ENCODE results near the gene MBTPS1. TPM values are rescaled to one million over a fixed set of nuclear protein-coding genes. Genes with fewer than 3 reads are reported as not detected.

MBTPS1 gene
- polyA plus RNA-seq, 2 of the 4 experiments (the other 2 are of a cell fraction), result 50.3 to 88.4 TPM

DNA sequence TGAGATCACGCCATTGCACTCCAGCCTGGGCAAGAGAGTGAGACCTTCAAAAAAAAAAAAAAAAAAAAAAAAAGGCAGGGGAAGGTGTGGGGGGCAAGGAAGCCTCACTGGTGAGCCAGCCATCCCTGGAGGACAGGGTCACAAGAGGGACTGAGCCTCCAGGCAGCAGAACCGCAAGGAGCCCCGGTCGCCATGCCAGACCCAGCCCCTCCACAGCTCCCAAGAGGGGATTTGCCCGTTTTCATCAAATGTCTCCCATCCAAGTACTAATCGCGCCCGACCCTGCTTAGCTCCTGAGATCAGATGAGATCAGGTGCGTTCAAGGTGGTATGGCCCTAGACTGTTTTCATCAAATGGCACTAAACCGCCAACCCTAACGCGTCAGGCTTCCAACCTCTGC is 77.0 kb downstream of the MBTPS1 start (continued):
- no peak for TF ChIP-seq HDAC2 (IDR thresholded peaks at IDR 0.05)

DNA sequence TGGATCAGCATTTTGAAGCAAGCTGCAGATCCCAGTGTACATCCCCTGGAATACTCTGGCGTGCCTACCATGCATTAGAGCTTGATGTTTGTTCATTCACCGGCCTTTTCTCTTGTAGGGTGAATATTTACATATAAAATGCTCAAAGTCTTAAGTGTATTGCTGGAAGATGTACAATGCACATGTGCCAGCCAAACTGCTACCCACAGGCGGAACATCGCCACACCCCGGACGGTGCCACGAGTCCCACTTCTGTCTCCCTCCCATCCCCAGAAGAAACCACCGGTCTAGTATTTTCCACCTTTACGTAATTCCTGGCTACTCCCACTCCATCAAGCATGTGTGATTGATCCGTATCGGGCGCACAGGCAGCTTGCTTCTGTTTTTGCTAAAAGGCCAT is 78.3 kb downstream of the MBTPS1 start:
- no peak for FAIRE-seq
- Histone ChIP-seq H3K4me3 (no peak overlapping the region), H3K9me3 (no peaks in the 10 kb centered on the region; the same call in 2 of the 3 replicates), H3K4me1 (no peaks in the 10 kb centered on the region), H3K27ac (no peak overlapping the region), H3K4me2 (no peak overlapping the region)
- POLR2A ChIA-PET, result no interaction called here
- TF ChIP-seq, protein P1, sequence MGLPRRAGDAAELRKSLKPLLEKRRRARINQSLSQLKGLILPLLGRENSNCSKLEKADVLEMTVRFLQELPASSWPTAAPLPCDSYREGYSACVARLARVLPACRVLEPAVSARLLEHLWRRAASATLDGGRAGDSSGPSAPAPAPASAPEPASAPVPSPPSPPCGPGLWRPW (IDR thresholded peaks at IDR 0.05), result no peak
- TF ChIP-seq EHF (CRISPR knock-in tag; IDR thresholded peaks at IDR 0.05), result no peak
- TF ChIP-seq RAD21 (conservative IDR thresholded peaks at IDR 0.05 in 1 of 2, IDR thresholded peaks at IDR 0.05 in 1 of 2), result no peak
- no peak for TF ChIP-seq ZFP36 (IDR thresholded peaks at IDR 0.05; ENCODE audit: borderline replicate concordance, partially characterized antibody)
- TF ChIP-seq FOSB (CRISPR knock-in tag; IDR thresholded peaks at IDR 0.05), result no peak
- no peak for TF ChIP-seq RCOR1 (IDR thresholded peaks at IDR 0.05; ENCODE audit: low read depth, low read length)
- no peak for TF ChIP-seq HOXB13 (CRISPR knock-in tag; IDR thresholded peaks at IDR 0.05; ENCODE audit: low read depth)
- TF ChIP-seq HOXB5 (CRISPR knock-in tag; IDR thresholded peaks at IDR 0.05), result no peak
- TF ChIP-seq, protein P2, sequence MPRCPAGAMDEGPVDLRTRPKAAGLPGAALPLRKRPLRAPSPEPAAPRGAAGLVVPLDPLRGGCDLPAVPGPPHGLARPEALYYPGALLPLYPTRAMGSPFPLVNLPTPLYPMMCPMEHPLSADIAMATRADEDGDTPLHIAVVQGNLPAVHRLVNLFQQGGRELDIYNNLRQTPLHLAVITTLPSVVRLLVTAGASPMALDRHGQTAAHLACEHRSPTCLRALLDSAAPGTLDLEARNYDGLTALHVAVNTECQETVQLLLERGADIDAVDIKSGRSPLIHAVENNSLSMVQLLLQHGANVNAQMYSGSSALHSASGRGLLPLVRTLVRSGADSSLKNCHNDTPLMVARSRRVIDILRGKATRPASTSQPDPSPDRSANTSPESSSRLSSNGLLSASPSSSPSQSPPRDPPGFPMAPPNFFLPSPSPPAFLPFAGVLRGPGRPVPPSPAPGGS (IDR thresholded peaks at IDR 0.05), result no peak
- TF ChIP-seq, protein P3, sequence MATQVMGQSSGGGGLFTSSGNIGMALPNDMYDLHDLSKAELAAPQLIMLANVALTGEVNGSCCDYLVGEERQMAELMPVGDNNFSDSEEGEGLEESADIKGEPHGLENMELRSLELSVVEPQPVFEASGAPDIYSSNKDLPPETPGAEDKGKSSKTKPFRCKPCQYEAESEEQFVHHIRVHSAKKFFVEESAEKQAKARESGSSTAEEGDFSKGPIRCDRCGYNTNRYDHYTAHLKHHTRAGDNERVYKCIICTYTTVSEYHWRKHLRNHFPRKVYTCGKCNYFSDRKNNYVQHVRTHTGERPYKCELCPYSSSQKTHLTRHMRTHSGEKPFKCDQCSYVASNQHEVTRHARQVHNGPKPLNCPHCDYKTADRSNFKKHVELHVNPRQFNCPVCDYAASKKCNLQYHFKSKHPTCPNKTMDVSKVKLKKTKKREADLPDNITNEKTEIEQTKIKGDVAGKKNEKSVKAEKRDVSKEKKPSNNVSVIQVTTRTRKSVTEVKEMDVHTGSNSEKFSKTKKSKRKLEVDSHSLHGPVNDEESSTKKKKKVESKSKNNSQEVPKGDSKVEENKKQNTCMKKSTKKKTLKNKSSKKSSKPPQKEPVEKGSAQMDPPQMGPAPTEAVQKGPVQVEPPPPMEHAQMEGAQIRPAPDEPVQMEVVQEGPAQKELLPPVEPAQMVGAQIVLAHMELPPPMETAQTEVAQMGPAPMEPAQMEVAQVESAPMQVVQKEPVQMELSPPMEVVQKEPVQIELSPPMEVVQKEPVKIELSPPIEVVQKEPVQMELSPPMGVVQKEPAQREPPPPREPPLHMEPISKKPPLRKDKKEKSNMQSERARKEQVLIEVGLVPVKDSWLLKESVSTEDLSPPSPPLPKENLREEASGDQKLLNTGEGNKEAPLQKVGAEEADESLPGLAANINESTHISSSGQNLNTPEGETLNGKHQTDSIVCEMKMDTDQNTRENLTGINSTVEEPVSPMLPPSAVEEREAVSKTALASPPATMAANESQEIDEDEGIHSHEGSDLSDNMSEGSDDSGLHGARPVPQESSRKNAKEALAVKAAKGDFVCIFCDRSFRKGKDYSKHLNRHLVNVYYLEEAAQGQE (IDR thresholded peaks at IDR 0.05), result no peak
- TF ChIP-seq GATA3 (IDR thresholded peaks at IDR 0.05; ENCODE audit: borderline replicate concordance), result no peak
- no peak for TF ChIP-seq SREBF2 (IDR thresholded peaks at IDR 0.05)
- no peak for TF ChIP-seq RNF2 (IDR thresholded peaks at IDR 0.05; ENCODE audit: borderline replicate concordance, low read depth)
- TF ChIP-seq ZSCAN20 (CRISPR knock-in tag; IDR thresholded peaks at IDR 0.05), result no peak
- TF ChIP-seq, protein P4, sequence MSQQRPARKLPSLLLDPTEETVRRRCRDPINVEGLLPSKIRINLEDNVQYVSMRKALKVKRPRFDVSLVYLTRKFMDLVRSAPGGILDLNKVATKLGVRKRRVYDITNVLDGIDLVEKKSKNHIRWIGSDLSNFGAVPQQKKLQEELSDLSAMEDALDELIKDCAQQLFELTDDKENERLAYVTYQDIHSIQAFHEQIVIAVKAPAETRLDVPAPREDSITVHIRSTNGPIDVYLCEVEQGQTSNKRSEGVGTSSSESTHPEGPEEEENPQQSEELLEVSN (IDR thresholded peaks at IDR 0.05; ENCODE audit: borderline replicate concordance, low read depth), result no peak
- WGBS (ENCODE audit: missing lambda C conversion rate), result 77% methylated on average over 12 of the region's 12 CpGs
- no peak for ATAC-seq
- CTCF ChIA-PET, result interaction anchor here (0.7 to 11.3 kb wide), 4 partner anchors 23 to 82 kb away, joined by 4 to 87 read pairs (median 12); no protein-coding TSS in a partner anchor
- DNase-seq (ENCODE audit: low read depth in 1 of 2, low spot score in 1 of 2), result no peak

DNA sequence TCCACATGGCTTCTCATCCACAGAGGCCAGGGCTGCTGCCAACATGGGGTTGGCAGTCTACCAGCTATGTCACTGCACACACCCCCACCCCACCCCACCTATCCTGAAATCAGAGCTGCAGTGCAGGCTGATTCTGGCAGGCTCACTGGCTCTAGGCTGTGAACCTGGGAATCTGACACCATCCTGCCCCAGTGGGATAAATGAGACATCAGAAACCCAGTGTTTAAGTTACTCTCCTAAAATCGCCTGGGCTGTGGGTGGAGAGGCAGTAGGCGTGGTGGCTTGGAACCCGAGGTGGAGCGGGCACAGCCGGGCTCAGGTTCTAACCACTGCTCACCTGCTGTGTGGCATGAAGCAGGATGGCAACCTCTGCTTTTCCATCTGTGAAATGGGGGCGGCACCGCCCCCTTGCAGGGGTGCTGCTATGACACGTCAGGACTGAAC is 79.7 kb downstream of the MBTPS1 start:
- Histone ChIP-seq H3K4me1 (no peaks in the 10 kb centered on the region), H3K27ac (no peak overlapping the region), H3K4me2 (no peak overlapping the region), H3K9me3 (no peaks in the 10 kb centered on the region; the same call in 2 of the 3 replicates), H3K4me3 (no peak overlapping the region)
- DNase-seq (ENCODE audit: low read depth in 1 of 2, low spot score in 1 of 2) (no peak), ATAC-seq (no peak), FAIRE-seq (no peak)
- ChIA-PET POLR2A (no interaction called here), CTCF (interaction anchor here (0.6 to 11.3 kb wide), 2 partner anchors 80 to 585 kb away, joined by 3 to 87 read pairs; no protein-coding TSS in a partner anchor)
- WGBS (ENCODE audit: missing lambda C conversion rate), result 62% methylated on average over 8 of the region's 8 CpGs
- TF ChIP-seq MAFK (IDR thresholded peaks at IDR 0.05; ENCODE audit: partially characterized antibody) (no peak), ZNF302 (CRISPR knock-in tag; IDR thresholded peaks at IDR 0.05) (no peak), FOSB (CRISPR knock-in tag; IDR thresholded peaks at IDR 0.05) (no peak), RFX5 (IDR thresholded peaks at IDR 0.05) (no peak), KDM1A (IDR thresholded peaks at IDR 0.05; ENCODE audit: low read depth) (no peak), ZC3H11A (IDR thresholded peaks at IDR 0.05) (no peak), NPAS2 (CRISPR knock-in tag; IDR thresholded peaks at IDR 0.05; ENCODE audit: borderline replicate concordance) (no peak), RAD21 (conservative IDR thresholded peaks at IDR 0.05 in 1 of 2, IDR thresholded peaks at IDR 0.05 in 1 of 2) (no peak), HEYL (CRISPR knock-in tag; IDR thresholded peaks at IDR 0.05) (no peak), SMC3 (IDR thresholded peaks at IDR 0.05) (no peak), FOSL2 (IDR thresholded peaks at IDR 0.05) (no peak), FOSL2 (CRISPR knock-in tag; IDR thresholded peaks at IDR 0.05) (no peak), RCOR1 (IDR thresholded peaks at IDR 0.05; ENCODE audit: low read depth, low read length) (no peak)
- TF ChIP-seq, protein P3 (IDR thresholded peaks at IDR 0.05), result no peak
- TF ChIP-seq, protein P1 (IDR thresholded peaks at IDR 0.05), result no peak
